Islet precursor cell (in vitro differentiated cells): ENCODE results near the gene FZD10.

ENCODE experiments used
- DNase-seq: peaks from one replicate; pipeline ENCODE4 v3.0.0-alpha.2; 2018

FZD10 gene

GRCh38 chr12:130162267-130162666 lies at the start of gene FZD10:
FZD10 (plus strand) TSS chr12:130162464; CDS start chr12:130162943, 479 bp downstream.
- peak; percentile 93 for DNase-seq

- DNase-seq = no peak
These were observed 47.3 kb upstream of the FZD10 start for GRCh38 chr12:130114952-130115351.

GRCh38 chr12:130115646-130116045 lies 46.6 kb upstream of the FZD10 start:
- DNase-seq = peak; percentile 55

GRCh38 chr12:130116791-130117190 lies 45.5 kb upstream of the FZD10 start:
- peak; percentile 55 for DNase-seq

- peak; percentile 56 for DNase-seq
These were observed 45.0 kb upstream of the FZD10 start for GRCh38 chr12:130117233-130117632.

GRCh38 chr12:130117701-130118100 lies 44.6 kb upstream of the FZD10 start:
- peak; percentile 48 for DNase-seq

- DNase-seq = peak; percentile 48
These were observed 44.1 kb upstream of the FZD10 start for GRCh38 chr12:130118181-130118580.

GRCh38 chr12:130119241-130119861 lies 42.9 kb upstream of the FZD10 start:
- no peak for DNase-seq

GRCh38 chr12:130120012-130120805 lies 42.1 kb upstream of the FZD10 start:
- DNase-seq = peak; percentile 52

GRCh38 chr12:130121226-130122000 lies 40.9 kb upstream of the FZD10 start:
- DNase-seq = no peak

- DNase-seq = no peak
These were observed 39.9 kb upstream of the FZD10 start for GRCh38 chr12:130122356-130122755.

GRCh38 chr12:130124106-130124505 lies 38.2 kb upstream of the FZD10 start:
- DNase-seq = peak; percentile 54

- DNase-seq = peak; percentile 69
These were observed 37.5 kb upstream of the FZD10 start for GRCh38 chr12:130124605-130125244.

GRCh38 chr12:130126023-130126432 lies 36.2 kb upstream of the FZD10 start:
- DNase-seq = peak; percentile 72

GRCh38 chr12:130127532-130127911 lies 34.7 kb upstream of the FZD10 start:
- DNase-seq = no peak

- DNase-seq = no peak
These were observed 34.1 kb upstream of the FZD10 start for GRCh38 chr12:130127912-130128789.

GRCh38 chr12:130128790-130129735 lies 33.2 kb upstream of the FZD10 start:
- DNase-seq = no peak

- DNase-seq = no peak
These were observed 31.9 kb upstream of the FZD10 start for GRCh38 chr12:130130346-130130745.

- DNase-seq = no peak
These were observed 31.2 kb upstream of the FZD10 start for GRCh38 chr12:130131025-130131424.

- peak; percentile 69 for DNase-seq
These were observed 30.5 kb upstream of the FZD10 start for GRCh38 chr12:130131801-130132200.
